K562 (cell line): Measurements from ENCODE around the gene SH3BGR.

Experiments
- EZH2 ChIP-seq: IDR thresholded peaks from 2 replicates; pipeline ENCODE4 v1.6.1; 2012; ENCODE audit warnings: low read depth, mild to moderate bottlenecking, inconsistent platforms, low read length, borderline replicate concordance
- KAT7 ChIP-seq: sonication (generic); formaldehyde crosslinking; IDR thresholded peaks from 2 replicates; pipeline ENCODE4 v1.8.0; 2022; ENCODE audit warnings: missing genetic modification reagents, mild to moderate bottlenecking, borderline replicate concordance
- TCF7 ChIP-seq: sonication (generic); IDR thresholded peaks from 2 replicates; pipeline ENCODE4 v1.6.1; 2016; ENCODE audit warnings: antibody characterized with exemption, borderline replicate concordance
- ZNF668 ChIP-seq: fragments of 250-450 bp; sonication (Bioruptor Pico); IDR thresholded peaks from 2 replicates; pipeline ENCODE4 v1.8.0; 2022; ENCODE audit warnings: mild to moderate bottlenecking, inconsistent platforms
- TF ChIP-seq, protein P1 (sequence below), 3 experiments: IDR thresholded peaks in 2 of 3; conservative IDR thresholded peaks in 1 of 3; 2 replicates each; pipeline ENCODE4 v1.5.1; 2011 to 2012; ENCODE audit warnings: low read length in 3 of 3, mild to moderate bottlenecking in 3 of 3, control low read depth in 2 of 3, improper control_type of control experiment in 1 of 3, inconsistent platforms in 1 of 3, low read depth in 1 of 3, mixed read lengths in 1 of 3, moderate library complexity in 1 of 3; ENCODE audit not compliant: insufficient read depth in 2 of 3
- TF ChIP-seq, protein P2 (sequence below): conservative IDR thresholded peaks from 2 replicates; pipeline ENCODE4 v1.6.1; 2011; ENCODE audit warnings: low read depth, mild to moderate bottlenecking, low read length; ENCODE audit not compliant: control insufficient read depth
- TF ChIP-seq, protein P3 (sequence below): sonication (generic); formaldehyde crosslinking; IDR thresholded peaks from 2 replicates; pipeline ENCODE4 v1.9.0; 2022; ENCODE audit warnings: mild to moderate bottlenecking, missing genetic modification reagents

- TF ChIP-seq TCF7, result no peak
- TF ChIP-seq, protein P1, sequence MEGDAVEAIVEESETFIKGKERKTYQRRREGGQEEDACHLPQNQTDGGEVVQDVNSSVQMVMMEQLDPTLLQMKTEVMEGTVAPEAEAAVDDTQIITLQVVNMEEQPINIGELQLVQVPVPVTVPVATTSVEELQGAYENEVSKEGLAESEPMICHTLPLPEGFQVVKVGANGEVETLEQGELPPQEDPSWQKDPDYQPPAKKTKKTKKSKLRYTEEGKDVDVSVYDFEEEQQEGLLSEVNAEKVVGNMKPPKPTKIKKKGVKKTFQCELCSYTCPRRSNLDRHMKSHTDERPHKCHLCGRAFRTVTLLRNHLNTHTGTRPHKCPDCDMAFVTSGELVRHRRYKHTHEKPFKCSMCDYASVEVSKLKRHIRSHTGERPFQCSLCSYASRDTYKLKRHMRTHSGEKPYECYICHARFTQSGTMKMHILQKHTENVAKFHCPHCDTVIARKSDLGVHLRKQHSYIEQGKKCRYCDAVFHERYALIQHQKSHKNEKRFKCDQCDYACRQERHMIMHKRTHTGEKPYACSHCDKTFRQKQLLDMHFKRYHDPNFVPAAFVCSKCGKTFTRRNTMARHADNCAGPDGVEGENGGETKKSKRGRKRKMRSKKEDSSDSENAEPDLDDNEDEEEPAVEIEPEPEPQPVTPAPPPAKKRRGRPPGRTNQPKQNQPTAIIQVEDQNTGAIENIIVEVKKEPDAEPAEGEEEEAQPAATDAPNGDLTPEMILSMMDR (IDR thresholded peaks at IDR 0.05 in 2 of 3, conservative IDR thresholded peaks at IDR 0.05 in 1 of 3; ENCODE audit: insufficient read depth in 2 of 3, low read depth in 1 of 3, low read length in 3 of 3), result no peak
- TF ChIP-seq, protein P2, sequence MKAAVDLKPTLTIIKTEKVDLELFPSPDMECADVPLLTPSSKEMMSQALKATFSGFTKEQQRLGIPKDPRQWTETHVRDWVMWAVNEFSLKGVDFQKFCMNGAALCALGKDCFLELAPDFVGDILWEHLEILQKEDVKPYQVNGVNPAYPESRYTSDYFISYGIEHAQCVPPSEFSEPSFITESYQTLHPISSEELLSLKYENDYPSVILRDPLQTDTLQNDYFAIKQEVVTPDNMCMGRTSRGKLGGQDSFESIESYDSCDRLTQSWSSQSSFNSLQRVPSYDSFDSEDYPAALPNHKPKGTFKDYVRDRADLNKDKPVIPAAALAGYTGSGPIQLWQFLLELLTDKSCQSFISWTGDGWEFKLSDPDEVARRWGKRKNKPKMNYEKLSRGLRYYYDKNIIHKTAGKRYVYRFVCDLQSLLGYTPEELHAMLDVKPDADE, result no peak
- no peak for TF ChIP-seq ZNF668 (CRISPR knock-in tag)
- no peak for TF ChIP-seq EZH2
- no peak for TF ChIP-seq KAT7 (CRISPR knock-in tag)
- TF ChIP-seq, protein P3, sequence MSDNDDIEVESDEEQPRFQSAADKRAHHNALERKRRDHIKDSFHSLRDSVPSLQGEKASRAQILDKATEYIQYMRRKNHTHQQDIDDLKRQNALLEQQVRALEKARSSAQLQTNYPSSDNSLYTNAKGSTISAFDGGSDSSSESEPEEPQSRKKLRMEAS, result no peak
Observed at GRCh38 chr21:39564200-39564599, 112.4 kb downstream of the SH3BGR start.
